ENCODE measurements around the gene FBXL7. TPM values are rescaled to one million over a fixed set of nuclear protein-coding genes. Genes with fewer than 3 reads are reported as not detected.

FBXL7 gene
- total RNA-seq, 2 experiments from 2014 or later, result not detected

GRCh38 chr5:15877914-15878313, 377.9 kb downstream of the FBXL7 start:
- Mint-ChIP-seq H3K4me1 (ENCODE audit: low read depth) (no peaks in the 10 kb centered on the region), H3K27ac (no peak overlapping the region), H3K4me3 (no peak overlapping the region), H3K36me3 (ENCODE audit: low read depth) (no peaks in the 10 kb centered on the region), H3K27me3 (no peaks in the 10 kb centered on the region), H3K9me3 (peaks cover 5% of the 10 kb centered on the region)
- Histone ChIP-seq H3K36me3 (ENCODE audit: insufficient read depth, low read length) (no peaks in the 10 kb centered on the region), H3K4me3 (ENCODE audit: low read length) (no peak overlapping the region), H3K4me1 (ENCODE audit: insufficient read depth, low read length) (no peaks in the 10 kb centered on the region), H3K27me3 (ENCODE audit: control insufficient read depth in 1 of 2, insufficient read depth in 2 of 2, low read length in 2 of 2) (no peaks in the 10 kb centered on the region), H3K27ac (ENCODE audit: low read depth in 1 of 2, low read length in 2 of 2) (no peak overlapping the region), H3K9me3 (ENCODE audit: control insufficient read depth in 1 of 2, insufficient read depth in 1 of 2, low read length in 2 of 2) (no peaks in the 10 kb centered on the region)
- CTCF ChIA-PET, result no interaction called here
- TF ChIP-seq, protein P1, sequence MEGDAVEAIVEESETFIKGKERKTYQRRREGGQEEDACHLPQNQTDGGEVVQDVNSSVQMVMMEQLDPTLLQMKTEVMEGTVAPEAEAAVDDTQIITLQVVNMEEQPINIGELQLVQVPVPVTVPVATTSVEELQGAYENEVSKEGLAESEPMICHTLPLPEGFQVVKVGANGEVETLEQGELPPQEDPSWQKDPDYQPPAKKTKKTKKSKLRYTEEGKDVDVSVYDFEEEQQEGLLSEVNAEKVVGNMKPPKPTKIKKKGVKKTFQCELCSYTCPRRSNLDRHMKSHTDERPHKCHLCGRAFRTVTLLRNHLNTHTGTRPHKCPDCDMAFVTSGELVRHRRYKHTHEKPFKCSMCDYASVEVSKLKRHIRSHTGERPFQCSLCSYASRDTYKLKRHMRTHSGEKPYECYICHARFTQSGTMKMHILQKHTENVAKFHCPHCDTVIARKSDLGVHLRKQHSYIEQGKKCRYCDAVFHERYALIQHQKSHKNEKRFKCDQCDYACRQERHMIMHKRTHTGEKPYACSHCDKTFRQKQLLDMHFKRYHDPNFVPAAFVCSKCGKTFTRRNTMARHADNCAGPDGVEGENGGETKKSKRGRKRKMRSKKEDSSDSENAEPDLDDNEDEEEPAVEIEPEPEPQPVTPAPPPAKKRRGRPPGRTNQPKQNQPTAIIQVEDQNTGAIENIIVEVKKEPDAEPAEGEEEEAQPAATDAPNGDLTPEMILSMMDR (IDR thresholded peaks at IDR 0.05), result no peak
- POLR2A ChIA-PET, result no interaction called here
- intact Hi-C loops (cut with DNase I, micrococcal nuclease), result no loop called here
- no peak for DNase-seq
- no peak for ATAC-seq (ENCODE audit: poor library complexity)

GRCh38 chr5:15880201-15880600, 380.2 kb downstream of the FBXL7 start:
- Mint-ChIP-seq H3K4me3 (no peak overlapping the region), H3K9me3 (no peaks in the 10 kb centered on the region), H3K4me1 (ENCODE audit: low read depth) (no peaks in the 10 kb centered on the region), H3K36me3 (ENCODE audit: low read depth) (no peaks in the 10 kb centered on the region), H3K27me3 (no peaks in the 10 kb centered on the region), H3K27ac (no peak overlapping the region)
- Histone ChIP-seq H3K27ac (ENCODE audit: low read depth in 1 of 2, low read length in 2 of 2) (no peak overlapping the region), H3K27me3 (ENCODE audit: control insufficient read depth in 1 of 2, insufficient read depth in 2 of 2, low read length in 2 of 2) (no peaks in the 10 kb centered on the region), H3K9me3 (ENCODE audit: control insufficient read depth in 1 of 2, insufficient read depth in 1 of 2, low read length in 2 of 2) (peaks cover 0 to 4% of the 10 kb centered on the region in 2 experiments), H3K36me3 (ENCODE audit: insufficient read depth, low read length) (no peaks in the 10 kb centered on the region), H3K4me3 (ENCODE audit: low read length) (no peak overlapping the region), H3K4me1 (ENCODE audit: insufficient read depth, low read length) (no peaks in the 10 kb centered on the region)
- CTCF ChIA-PET, result no interaction called here
- intact Hi-C loops (cut with DNase I, micrococcal nuclease), result no loop called here
- TF ChIP-seq, protein P1 (IDR thresholded peaks at IDR 0.05), result no peak
- DNase-seq (no peak), ATAC-seq (ENCODE audit: poor library complexity) (no peak)
- POLR2A ChIA-PET, result no interaction called here

DNA sequence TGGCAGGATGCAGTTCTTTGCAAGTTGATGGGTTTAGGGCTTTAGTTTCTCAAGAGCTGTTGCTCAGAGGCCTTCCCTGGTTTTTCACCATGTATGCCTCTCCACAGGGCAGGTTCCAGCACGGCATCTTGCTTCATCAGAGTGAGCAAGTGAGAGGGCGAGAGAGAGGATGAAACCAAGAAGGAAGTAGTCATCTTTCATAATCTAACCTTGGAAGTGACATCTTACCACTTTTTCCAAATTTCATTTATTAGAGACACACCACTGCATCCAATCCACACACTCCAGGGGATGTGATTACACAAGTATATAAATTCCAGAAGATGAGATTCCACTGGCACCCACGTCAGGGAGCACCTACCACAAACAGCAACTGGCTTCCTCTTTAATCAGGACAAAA, 385.2 kb downstream of the FBXL7 start:
- TF ChIP-seq, protein P1 (IDR thresholded peaks at IDR 0.05), result no peak
- H3K4me1 ChIP-seq (ENCODE audit: insufficient read depth, low read length), result no peaks in the 10 kb centered on the region
- peaks cover 0 to 7% of the 10 kb centered on the region in 2 experiments for H3K9me3 ChIP-seq (ENCODE audit: control insufficient read depth in 1 of 2, insufficient read depth in 1 of 2, low read length in 2 of 2)
- no peak overlapping the region for H3K27ac Mint-ChIP-seq
- ATAC-seq (ENCODE audit: poor library complexity) (no peak), DNase-seq (no peak)
- no peaks in the 10 kb centered on the region for H3K27me3 ChIP-seq (ENCODE audit: control insufficient read depth in 1 of 2, insufficient read depth in 2 of 2, low read length in 2 of 2)
- intact Hi-C loops (cut with DNase I, micrococcal nuclease), result no loop called here
- ChIA-PET CTCF (no interaction called here), POLR2A (no interaction called here)
- H3K27me3 Mint-ChIP-seq, result no peaks in the 10 kb centered on the region
- no peaks in the 10 kb centered on the region for H3K4me1 Mint-ChIP-seq (ENCODE audit: low read depth)
- H3K9me3 Mint-ChIP-seq, result no peaks in the 10 kb centered on the region
- H3K36me3 ChIP-seq (ENCODE audit: insufficient read depth, low read length), result no peaks in the 10 kb centered on the region
- no peak overlapping the region for H3K4me3 ChIP-seq (ENCODE audit: low read length)
- no peak overlapping the region for H3K27ac ChIP-seq (ENCODE audit: low read depth in 1 of 2, low read length in 2 of 2)
- no peaks in the 10 kb centered on the region for H3K36me3 Mint-ChIP-seq (ENCODE audit: low read depth)
- no peak overlapping the region for H3K4me3 Mint-ChIP-seq
